Glomerular visceral epithelial cell (primary cell): ENCODE data around the gene PNCK.
"Not testable (repeated sequence)": the region's sequence is repeated elsewhere in the genome, so short reads cannot be mapped to it uniquely, and the experiment has no call there.

Experiments
- DNase-seq: peaks from one replicate; pipeline ENCODE4 v3.0.0-alpha.2; 2016; ENCODE audit errors: extremely low spot score

The PNCK gene

DNA sequence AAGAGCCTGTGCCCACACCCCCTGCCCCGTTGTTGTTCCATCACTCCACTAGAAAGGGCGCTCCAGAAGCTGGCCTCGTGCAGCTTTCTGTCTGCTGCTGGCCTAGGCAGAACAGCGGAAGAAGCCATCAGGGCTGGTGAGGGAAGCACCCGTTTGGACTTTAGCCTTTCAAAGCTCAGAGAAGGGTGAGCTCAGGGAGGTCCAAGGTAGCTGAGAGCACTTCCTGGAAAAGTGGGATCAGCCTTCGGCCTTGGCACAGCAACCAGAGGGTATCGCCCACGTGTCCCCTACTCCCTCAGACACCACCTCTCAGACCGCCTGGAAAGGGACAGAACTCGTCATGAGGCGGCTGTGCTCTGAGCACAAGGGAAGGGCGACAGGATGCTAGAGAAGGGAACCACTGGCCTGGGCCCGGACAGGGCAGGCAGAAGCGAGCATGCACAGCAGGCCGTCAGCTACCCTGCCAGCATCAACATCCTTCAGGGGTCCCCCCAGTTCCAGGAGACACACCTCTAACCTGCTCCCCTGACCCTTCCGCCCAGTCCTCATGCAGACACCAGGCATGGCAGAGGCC, 25.7 kb upstream of the PNCK start:
- not testable (repeated sequence) for DNase-seq

DNA sequence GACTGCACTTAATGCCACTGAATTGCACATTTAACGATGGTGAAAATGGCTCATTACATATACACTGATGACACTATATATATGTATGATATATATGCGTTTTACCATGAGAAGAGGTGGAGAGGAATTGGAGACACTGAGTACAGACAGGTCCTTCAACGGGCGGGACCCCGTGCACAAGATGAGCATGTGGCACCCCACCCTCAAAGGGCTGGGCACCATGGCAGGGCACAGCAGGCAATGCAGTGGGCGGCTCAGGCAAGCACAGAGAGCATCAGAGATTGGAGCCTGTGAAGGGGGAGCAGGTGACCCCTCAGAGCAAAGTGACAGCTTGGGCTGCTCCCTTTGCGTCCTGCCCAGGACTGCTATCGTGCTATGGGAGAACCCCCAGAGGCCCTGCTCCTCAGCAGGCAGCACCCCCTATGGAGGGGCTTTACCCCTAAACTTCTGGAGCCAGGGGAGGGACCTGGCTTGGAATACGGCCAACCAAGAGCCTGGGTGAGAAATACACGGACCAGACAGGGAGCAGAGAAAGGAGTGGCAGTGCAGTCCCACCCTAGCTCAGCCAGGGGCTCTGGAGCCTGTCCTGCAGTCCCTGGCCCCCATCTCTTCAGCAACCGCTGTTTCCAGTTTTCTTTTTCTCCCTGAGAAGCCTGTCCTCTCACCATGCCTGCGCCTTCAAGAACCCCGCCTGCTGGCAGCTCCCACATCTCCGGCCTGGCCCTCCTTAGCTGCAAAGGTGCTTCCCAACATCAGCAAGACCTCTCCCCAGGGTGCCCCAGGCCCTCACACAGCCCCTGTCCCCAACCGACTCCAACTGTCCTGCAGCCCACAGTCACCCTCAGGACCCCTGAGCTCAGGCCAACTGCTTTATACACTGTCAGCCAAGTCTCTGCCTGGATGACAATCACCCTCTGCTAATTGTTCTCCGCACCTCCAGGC, 24.6 kb upstream of the PNCK start:
- DNase-seq = no peak

DNA sequence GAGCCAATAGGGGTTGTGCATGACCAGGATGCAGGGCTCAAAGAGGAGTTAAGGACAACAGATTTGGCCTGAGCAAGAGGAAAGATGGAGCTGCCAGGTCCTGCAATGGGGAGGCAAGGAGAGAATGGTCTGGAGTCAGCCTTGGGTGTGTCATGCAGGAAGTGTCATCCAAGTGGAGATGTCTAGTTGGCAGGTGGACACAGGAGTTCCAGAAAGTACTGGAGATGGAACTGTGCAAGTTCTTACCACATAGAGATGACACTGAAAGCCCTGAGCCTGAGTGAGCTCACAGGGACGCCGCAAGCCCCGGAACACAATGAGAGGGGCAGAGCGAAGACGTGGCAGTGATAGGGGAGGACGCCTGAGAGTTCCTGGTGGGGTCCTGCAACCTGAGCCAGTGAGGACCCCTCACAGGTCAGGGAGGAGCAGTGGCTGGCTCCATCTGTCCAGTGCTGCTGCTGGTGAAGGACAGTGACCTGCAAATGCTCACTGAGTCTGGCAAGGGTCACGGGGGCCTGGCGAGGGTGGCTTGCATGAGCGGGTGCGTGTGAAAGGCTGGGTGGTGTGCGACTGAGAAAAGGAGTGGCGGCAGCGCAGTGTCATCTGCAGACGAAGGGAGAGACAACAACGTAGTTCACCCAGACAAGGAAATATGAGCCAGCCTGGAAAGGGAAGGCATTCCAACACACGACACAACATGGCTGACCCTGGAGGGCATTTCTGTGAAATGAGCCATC, 23.5 kb upstream of the PNCK start:
- DNase-seq = not testable (repeated sequence)

DNA sequence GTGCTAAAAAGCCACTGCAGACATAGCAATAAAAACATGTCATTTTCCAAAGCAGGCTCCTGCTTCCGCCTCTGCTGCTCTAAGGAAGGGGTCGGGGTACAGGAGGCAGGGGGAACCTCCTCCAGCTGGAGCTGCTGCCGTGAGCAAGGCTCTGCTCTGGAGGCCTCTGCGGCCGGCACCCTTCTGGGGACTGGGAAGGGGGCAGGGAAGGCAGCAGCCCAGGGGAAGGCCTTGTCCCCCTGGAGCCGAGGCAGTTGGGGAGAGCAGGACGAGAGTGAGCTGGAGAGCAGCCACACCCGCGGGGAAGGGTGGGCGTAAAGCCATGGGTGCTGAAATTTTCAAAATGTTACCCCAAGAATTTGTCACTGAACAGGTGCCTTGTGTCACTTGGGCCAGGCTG, 22.9 kb upstream of the PNCK start:
- DNase-seq = not testable (repeated sequence)

DNA sequence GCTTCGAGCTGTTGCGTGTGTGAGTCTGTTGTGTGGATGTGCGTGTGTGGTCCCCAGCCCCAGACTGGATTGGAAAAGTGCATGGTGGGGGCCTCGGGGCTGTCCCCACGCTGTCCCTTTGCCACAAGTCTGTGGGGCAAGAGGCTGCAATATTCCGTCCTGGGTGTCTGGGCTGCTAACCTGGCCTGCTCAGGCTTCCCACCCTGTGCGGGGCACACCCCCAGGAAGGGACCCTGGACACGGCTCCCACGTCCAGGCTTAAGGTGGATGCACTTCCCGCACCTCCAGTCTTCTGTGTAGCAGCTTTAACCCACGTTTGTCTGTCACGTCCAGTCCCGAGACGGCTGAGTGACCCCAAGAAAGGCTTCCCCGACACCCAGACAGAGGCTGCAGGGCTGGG, 22.5 kb upstream of the PNCK start:
- DNase-seq = no peak

DNA sequence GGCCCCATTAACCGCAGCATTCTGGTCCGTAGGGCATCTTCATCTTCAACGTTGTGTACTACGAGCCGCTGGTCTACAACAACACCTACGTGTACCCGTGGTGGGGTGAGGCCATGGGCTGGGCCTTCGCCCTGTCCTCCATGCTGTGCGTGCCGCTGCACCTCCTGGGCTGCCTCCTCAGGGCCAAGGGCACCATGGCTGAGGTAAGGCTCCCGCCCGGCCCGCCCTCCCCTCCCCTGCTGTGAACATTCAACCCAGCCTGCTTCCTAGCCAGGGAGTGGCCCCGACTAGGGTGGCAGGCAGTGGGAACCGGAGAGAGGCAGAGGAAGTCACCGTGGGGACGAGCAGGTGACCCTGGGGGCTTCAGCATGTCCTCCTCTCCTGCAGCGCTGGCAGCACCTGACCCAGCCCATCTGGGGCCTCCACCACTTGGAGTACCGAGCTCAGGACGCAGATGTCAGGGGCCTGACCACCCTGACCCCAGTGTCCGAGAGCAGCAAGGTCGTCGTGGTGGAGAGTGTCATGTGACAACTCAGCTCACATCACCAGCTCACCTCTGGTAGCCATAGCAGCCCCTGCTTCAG, 21.2 kb upstream of the PNCK start:
- no peak for DNase-seq

DNA sequence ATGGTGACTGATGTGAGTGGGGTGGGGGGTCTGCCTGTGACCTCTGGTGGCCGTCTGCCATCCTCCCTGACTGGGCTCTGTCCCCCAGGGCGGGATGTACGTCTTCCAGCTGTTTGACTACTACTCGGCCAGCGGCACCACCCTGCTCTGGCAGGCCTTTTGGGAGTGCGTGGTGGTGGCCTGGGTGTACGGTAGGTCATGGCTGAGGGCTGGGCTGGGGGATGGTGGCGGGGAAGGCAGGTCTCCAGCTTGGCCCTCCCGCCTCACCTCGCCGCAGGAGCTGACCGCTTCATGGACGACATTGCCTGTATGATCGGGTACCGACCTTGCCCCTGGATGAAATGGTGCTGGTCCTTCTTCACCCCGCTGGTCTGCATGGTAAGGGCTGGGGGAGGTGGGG, 20.6 kb upstream of the PNCK start:
- not testable (repeated sequence) for DNase-seq

DNA sequence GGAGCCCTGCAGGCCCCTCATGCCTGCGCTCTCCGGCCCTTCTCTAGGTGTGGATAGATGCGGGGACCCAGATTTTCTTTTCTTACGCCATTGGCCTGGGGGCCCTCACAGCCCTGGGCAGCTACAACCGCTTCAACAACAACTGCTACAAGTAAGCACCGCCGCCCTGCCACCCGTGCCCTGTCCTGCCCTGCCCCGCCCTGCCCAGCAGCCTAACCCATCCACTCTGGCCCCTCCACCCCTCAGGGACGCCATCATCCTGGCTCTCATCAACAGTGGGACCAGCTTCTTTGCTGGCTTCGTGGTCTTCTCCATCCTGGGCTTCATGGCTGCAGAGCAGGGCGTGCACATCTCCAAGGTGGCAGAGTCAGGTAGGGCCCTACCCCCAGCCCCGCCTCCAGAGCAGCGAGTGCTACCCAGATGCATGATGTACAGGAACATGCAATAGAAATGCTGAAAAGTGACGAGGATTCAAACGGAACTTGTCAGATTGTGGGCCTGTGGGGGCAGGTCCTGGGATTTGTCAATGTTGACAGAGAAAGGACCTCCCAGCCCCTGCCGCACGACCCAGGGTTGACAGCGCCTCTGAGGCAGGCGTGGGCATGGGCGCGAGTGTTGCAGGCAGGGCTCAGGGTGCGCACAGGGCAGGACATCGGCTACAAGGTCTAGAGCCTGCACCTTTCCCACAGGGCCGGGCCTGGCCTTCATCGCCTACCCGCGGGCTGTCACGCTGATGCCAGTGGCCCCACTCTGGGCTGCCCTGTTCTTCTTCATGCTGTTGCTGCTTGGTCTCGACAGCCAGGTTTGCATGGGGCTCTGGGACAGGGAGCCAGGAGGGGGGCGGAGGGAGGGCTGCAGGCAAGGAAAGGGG, 19.8 kb upstream of the PNCK start:
- no peak for DNase-seq

DNA sequence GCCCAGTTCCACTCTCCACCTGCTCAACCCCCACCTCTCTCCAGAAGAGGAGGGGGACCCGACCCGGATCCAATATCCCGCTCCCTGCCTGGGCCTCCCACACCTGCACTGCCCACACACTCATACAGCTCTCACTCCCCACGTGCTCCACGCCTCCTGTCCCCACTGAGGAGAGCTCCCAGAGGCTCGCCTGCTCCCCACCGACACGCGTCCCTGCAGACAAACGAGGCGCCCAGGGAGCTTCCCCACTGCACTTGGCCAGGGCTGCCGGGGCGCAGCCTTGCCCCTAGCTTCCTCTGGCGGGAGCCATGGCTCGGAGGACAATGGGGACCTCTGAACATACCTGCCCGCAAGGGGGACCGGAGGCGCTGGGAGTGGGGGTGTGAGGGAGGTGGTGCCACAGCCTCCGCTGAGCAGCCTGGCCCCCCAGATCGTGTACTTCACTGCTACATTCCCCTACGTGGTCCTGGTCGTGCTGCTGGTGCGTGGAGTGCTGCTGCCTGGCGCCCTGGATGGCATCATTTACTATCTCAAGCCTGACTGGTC, 19.1 kb upstream of the PNCK start:
- no peak for DNase-seq

DNA sequence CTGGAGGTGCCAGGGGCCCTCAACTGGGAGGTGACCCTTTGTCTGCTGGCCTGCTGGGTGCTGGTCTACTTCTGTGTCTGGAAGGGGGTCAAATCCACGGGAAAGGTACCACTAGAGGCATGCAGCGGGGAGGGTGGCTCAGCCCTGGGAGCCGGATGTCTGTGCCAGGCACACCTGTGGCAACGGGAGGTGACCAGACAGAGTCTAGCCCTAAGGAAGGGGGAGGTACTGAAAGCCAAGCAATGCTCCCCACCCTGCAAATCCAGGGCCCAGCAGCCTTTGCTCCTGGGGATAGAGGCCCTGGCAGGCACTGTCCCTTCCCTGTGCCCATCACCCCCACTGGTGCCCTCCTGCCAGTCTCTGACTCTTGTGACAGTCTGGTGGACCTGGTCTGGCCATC, 18.4 kb upstream of the PNCK start:
- DNase-seq = no peak

DNA sequence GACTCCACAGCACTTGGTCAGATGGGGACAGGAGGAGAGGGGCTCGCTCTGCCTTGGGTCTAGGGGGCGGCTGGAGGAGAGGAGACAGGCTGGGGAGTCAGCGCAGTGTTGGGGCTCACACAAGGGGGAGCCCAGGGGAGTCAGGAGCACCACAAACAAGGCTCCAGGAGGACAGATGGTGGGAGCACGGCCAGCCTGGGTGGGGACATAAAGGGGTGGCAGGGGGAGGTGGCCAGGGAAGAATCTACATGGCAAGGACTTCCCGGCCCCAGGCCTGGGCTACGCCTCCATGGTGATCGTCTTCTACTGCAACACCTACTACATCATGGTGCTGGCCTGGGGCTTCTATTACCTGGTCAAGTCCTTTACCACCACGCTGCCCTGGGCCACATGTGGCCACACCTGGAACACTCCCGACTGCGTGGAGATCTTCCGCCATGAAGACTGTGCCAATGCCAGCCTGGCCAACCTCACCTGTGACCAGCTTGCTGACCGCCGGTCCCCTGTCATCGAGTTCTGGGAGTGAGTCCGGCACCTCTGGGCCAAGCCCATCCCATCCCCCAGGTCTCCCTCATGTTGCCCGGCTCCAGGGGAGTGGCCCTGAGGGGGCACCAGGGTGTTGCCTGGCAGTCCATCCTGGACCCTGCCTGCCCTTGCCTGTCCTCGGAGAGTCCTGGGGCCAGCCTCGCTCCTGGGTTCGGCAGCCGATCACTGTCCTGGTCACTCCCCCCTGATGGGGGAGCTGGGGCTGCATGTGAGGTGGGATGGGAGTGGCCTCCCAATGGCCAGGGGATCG, 17.6 kb upstream of the PNCK start:
- not testable (repeated sequence) for DNase-seq

DNA sequence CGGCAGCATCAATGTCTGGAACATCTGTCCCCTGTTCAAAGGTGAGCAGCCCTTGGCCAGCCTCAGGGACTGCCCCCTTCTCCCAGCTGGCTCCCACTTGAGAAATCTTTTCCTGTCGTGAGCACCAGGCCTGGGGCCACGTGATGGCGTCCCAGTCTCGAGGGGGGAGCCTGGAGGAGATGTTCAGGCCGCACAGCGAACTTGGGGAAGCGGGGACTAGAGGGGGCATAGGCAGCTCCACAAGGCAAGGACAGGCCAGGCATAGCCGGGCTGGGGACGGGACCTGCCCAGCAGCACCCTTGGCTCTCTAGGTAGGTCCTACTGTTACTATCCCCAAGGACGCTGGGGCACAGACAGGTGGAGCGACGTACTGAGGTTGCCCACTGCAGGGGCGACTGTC, 16.9 kb upstream of the PNCK start:
- no peak for DNase-seq

DNA sequence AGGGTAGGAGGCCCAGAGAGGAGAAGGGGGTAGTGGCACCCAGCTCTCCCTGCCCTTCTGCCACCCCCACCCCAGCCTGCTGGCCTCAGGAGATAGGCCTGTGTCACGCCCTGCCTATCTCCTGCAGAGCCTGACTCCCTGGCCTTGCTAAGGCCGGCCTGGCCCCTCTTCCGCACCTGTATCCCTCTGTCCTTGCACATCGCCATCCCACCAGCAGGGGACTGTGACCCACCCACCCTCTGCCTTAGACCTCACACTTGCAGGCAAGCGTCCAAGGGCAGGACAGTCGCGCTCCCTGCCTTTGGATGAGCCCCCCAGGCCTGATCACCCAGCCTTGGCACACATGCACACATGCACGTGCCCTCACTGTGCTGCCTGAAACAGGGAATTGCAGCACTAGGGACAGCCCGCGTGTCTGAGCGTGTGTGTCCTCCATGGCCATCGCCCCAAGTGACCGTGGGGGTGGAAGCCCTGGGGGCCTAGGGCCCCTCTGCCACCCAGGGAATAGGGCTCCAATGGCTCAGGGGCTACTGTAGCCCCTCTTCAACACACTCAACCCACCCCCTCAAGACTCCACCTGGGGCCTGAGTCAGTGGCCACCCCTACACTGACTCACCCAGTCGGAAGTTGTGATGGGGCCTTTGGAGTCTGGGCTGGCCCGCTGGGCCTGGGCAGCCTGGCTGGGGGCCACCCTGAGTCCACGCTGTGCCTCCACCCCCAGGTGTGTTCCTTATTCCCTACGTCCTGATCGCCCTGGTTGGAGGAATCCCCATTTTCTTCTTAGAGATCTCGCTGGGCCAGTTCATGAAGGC, 16.2 kb upstream of the PNCK start:
- peak; percentile 40 for DNase-seq

DNA sequence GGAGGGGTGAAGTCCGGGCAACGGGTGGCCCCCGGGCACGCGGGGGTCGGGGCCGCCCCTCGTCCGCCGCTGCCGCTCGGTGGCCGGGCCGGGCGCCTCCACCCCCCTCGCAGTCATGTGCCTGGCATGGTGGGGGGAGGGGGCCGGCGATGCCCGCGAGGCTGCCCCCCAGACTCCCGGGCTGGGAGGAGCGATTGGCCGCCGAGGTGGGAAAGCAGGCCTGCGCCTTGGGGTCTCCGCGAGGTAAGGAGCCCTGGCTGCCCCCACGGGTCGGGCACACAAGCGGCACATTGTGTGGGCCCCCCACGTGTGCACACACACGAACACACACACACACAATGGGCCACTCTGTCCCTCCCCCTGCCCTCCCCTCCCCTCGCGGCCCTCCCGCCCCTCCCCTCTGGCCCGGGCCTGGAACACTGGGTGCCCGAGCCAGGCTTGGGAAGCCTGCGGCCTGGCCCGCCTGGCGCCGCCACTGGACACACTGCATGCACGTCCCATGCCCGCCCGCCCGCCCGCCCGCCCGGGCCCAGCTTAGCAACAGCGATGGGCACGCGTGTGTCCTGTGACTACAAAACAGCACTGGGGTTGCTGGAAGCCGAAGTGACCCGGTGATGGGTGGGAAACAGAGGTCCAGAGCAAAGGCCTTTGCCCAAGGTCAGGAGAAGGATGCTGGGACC, 15.4 kb upstream of the PNCK start:
- DNase-seq = peak; percentile 49

DNA sequence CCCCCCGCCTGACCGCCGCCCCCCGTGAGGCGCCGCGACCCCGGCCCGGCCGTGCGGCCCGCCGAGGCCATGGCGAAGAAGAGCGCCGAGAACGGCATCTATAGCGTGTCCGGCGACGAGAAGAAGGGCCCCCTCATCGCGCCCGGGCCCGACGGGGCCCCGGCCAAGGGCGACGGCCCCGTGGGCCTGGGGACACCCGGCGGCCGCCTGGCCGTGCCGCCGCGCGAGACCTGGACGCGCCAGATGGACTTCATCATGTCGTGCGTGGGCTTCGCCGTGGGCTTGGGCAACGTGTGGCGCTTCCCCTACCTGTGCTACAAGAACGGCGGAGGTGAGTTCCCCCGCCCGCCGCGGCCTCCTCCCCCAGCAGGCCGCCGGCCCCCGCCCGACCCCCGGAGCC, 14.9 kb upstream of the PNCK start:
- no peak for DNase-seq

DNA sequence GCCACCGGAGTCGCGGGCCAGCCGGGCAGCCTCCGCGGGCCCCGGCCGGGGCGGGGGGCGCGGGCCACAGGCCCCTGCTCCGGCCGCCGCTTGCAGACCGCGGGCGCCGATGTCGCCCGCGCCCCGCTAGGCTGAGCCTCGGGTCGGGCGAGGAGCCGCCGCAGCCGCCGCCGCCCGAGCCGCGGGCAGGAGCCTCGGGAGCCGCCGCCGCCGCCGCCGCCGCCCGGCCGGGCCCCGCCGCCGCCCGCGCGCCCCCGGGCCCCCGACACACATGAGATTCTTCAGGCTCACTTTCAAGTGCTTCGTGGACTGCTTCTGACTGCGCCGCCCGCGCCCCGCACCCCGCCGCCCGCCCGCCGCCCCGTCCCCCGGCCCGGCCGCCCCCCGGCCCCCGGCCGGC, 14.5 kb upstream of the PNCK start:
- no peak for DNase-seq

DNA sequence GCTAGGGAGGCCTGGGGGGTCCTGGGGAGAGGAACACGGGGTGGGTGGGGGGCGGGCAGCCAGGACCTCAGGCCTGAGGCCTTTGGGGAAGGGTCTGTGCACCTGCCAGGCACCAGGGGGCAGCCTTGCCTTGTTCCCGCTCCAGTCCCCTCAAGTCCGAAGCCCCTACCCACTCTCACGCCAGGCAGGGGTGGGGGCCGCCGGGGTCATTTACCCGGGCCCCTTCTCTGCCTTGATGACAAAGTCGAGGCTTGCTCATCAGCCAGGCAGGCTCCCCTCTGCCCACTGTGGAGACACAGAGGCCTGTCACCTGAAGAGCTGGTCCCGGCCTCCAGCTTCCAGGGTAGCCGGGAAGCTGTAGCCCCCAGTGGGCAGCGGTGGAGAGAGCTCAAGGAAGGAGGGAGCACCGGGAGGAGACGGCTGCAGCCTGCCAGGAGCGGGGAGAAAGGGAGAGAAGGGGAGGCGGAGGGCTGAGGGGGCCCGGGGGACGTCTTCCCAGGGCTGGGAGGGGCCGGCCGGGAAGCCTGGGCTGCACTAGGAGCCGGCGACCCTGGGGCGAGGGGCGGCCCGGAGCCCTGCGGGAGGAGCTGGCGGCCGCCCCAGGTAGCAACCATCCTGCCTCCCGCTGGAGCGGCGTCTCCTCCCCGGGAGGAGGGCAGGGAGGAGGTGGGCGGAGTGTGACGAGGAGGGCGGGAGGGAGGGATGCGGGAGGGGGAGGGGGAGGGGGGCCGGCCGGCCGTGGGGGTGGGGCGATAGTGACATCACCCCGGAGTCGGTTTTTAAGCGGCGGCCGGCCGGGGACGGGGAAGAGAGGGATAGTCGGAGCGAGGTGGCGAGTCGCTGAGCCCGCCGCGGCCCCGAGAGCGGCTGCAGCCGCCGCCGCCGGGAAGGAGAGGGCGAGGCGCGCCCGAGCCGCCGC, 13.8 kb upstream of the PNCK start, which contains the start of gene SLC6A8:
Gene SLC6A8, plus strand, starts transcription at position 806 of the 919 bp plus-strand sequence. CDS start 649 bp downstream, outside the sequence.
- peak; percentile 77 for DNase-seq
